Activated B cell treated with CpG ODN at 0.5 μM for 24 hours (primary cell): ENCODE measurements around the gene USP30. TPM values are rescaled to one million over a fixed set of nuclear protein-coding genes. Genes with fewer than 3 reads are reported as not detected.

ENCODE experiments used
- ATAC-seq: fragments of 200-7000 bp; cut with Tn5 transposase; one replicate; pipeline ENCODE4 v1.10.0; 2021; ENCODE audit warnings: low read depth, mild to moderate bottlenecking, moderate library complexity
- CTCF ChIA-PET: fragments of 350-600 bp; sonication (Branson Sonifier 250); formaldehyde crosslinking; loops from one replicate; lab custom pipeline; 2021; ENCODE audit warnings: antibody characterized with exemption; lab: Charles Lee
- POLR2A ChIA-PET: fragments of 350-600 bp; sonication (Branson Sonifier 250); formaldehyde crosslinking; loops from one replicate; lab custom pipeline; 2021; ENCODE audit warnings: antibody characterized with exemption; lab: Charles Lee
- DNase-seq: peaks from one replicate; pipeline ENCODE4 v3.0.0; 2022
- H3K27ac Mint-ChIP-seq: one replicate; pipeline ENCODE4 v1.8.0; 2020; ENCODE audit warnings: mixed read lengths
- H3K27me3 Mint-ChIP-seq: one replicate; pipeline ENCODE4 v1.8.0; 2021; ENCODE audit warnings: mixed read lengths
- H3K36me3 Mint-ChIP-seq: one replicate; pipeline ENCODE4 v1.8.0; 2021; ENCODE audit warnings: low read depth, mixed read lengths
- H3K4me1 Mint-ChIP-seq: one replicate; pipeline ENCODE4 v1.8.0; 2021; ENCODE audit warnings: mixed read lengths
- H3K4me3 Mint-ChIP-seq: one replicate; pipeline ENCODE4 v1.8.0; 2020; ENCODE audit warnings: mild to moderate bottlenecking, mixed read lengths
- H3K9me3 Mint-ChIP-seq: one replicate; pipeline ENCODE4 v1.8.0; 2020; ENCODE audit warnings: mixed read lengths
- CTCF ChIP-seq: fragments of 200-600 bp; IDR thresholded peaks from one replicate; pipeline ENCODE4 v1.8.0; 2022; ENCODE audit warnings: antibody characterized with exemption, mild to moderate bottlenecking
- intact Hi-C: fragments of 100-400 bp; cut with micrococcal nuclease; formaldehyde crosslinking; loops from one replicate; pipeline ENCODE4 v1.15.1; 2024
- total RNA-seq: library from RNA; stranded (reverse); gene quantifications from 2 replicates; pipeline ENCODE4 v1.2.3, GENCODE V29; 2022

Gene USP30
- total RNA-seq, 1 donor from 2014 or later = 17.7 TPM

DNA sequence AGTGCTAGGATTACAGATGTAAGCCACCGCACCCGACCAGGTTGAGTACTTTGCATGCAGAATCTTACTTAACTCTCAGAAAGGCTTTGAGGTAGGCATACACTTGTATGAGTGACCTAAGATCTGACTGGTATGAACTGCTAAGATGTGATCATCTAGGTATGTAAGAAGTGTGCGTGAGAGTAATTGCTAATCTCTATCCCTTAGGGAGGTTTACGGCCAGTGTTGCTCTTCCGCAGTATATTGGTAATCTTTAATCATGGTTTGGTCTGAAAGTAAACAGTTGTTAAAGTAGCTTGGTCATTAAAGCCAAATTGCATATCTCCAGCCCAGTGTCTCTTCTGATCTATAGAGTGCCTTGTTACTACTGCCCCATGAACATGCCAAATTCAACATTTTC, 52.8 kb downstream of the USP30 start:
- Mint-ChIP-seq H3K4me1 (no peaks in the 10 kb centered on the region), H3K27ac (no peak overlapping the region), H3K27me3 (no peaks in the 10 kb centered on the region), H3K4me3 (no peak overlapping the region), H3K36me3 (peaks cover 58% of the 10 kb centered on the region), H3K9me3 (no peaks in the 10 kb centered on the region)
- POLR2A ChIA-PET = no interaction called here
- no peak for DNase-seq
- TF ChIP-seq CTCF = no peak
- no peak for ATAC-seq
- CTCF ChIA-PET = no interaction called here
- intact Hi-C loops = no loop called here

DNA sequence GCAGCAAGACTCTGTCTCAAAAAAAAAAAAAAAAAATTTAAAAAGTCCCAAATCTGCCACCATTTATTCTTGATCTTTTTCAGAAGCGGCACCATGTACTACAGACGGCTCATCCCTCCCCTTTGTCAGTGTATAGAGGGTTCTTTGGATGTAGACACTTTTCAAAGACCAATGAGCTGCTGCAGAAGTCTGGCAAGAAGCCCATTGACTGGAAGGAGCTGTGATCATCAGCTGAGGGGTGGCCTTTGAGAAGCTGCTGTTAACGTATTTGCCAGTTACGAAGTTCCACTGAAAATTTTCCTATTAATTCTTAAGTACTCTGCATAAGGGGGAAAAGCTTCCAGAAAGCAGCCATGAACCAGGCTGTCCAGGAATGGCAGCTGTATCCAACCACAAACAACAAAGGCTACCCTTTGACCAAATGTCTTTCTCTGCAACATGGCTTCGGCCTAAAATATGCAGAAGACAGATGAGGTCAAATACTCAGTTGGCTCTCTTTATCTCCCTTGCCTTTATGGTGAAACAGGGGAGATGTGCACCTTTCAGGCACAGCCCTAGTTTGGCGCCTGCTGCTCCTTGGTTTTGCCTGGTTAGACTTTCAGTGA, 57.5 kb downstream of the USP30 start:
- TF ChIP-seq CTCF = no peak
- H3K4me1 Mint-ChIP-seq = peaks cover 5% of the 10 kb centered on the region
- no peaks in the 10 kb centered on the region for H3K27me3 Mint-ChIP-seq
- no peak overlapping the region for H3K4me3 Mint-ChIP-seq
- ChIA-PET CTCF (interaction anchor here (0.6 to 0.7 kb wide), 2 partner anchors 23 to 1340 kb away, joined by 3 to 5 read pairs; no protein-coding TSS in a partner anchor), POLR2A (no interaction called here)
- H3K27ac Mint-ChIP-seq = no peak overlapping the region
- H3K36me3 Mint-ChIP-seq = peaks cover 31% of the 10 kb centered on the region
- no peaks in the 10 kb centered on the region for H3K9me3 Mint-ChIP-seq
- no peak for DNase-seq
- intact Hi-C loops = loop anchor here (2.0 kb wide), 1 partner anchor 283 kb away; no protein-coding TSS in a partner anchor
- no peak for ATAC-seq

DNA sequence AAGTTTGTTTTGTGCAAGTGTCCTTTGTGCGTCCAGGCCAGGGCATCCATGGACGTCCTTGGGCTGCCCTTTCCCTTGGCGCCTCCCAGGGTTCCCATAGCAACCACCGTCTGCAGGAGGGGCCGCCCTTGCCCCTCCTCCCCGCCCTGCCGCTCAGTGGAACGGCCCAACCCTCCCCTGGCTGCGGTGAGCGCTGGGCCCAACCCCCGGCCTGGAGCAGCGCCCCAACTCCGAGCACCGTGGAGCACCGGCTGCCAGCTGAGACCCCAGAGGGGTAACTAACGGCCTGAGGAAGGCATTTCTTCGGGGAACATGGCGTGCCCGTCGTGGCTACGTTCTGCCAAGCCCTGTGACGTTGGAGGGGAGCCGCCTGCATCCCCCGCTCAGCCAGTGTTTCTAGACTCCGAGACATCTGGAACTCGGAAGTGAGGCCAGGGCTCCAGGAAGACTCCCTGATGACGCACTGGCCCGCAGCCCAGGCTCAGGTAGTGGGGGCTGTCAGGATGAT, 58.7 kb downstream of the USP30 start:
- Mint-ChIP-seq H3K4me1 (peaks cover 6% of the 10 kb centered on the region), H3K4me3 (peak overlapping the region; percentile 77), H3K9me3 (no peaks in the 10 kb centered on the region), H3K27ac (no peak overlapping the region), H3K27me3 (no peaks in the 10 kb centered on the region), H3K36me3 (peaks cover 21% of the 10 kb centered on the region)
- ATAC-seq = peak; percentile 86
- ChIA-PET POLR2A (no interaction called here), CTCF (interaction anchor here (1.1 to 2.6 kb wide), 6 partner anchors 12 to 283 kb away, joined by 3 to 19 read pairs (median 9); no protein-coding TSS in a partner anchor)
- DNase-seq = peak; percentile 31
- TF ChIP-seq CTCF = no peak
- intact Hi-C loops = loop anchor here (2.0 kb wide), 1 partner anchor 282 kb away; no protein-coding TSS in a partner anchor

DNA sequence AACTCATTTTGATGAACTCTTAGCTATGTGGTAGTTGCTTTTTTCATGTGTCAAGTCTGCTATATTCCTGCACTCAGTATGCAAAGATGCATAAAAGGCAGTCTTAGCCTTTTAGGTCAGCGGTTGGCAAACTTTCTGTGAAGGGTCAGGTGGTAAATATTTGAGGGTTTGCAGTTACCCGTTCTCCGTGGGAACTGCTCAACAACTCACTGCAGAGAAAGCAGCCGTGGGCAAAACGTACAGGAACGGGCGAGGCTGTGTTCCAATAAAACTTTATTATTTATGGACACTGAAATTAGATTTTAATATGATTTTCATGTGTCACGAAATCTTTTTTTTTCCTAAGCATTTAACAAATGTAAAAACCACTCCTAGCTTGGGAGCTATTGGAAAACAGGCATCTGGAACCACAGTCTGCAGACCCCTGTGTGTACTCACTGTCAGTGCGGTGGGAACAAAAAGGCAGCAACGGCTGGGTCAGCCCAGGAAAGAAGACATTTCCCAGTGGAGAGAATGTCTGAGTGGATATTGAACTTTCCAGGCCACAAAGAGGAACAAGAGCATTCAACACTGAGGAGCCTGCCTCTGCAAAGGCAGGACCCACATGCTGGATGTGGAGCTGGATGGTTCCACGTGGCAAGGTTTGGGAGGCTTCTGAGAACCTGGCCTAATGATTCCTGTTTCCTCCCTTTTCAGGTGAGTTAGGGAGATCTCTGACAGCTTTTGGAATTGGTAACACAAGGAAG, 60.5 kb downstream of the USP30 start:
- Mint-ChIP-seq H3K27me3 (no peaks in the 10 kb centered on the region), H3K36me3 (peaks cover 11% of the 10 kb centered on the region), H3K4me1 (peaks cover 6% of the 10 kb centered on the region), H3K27ac (no peak overlapping the region), H3K9me3 (no peaks in the 10 kb centered on the region), H3K4me3 (no peak overlapping the region)
- intact Hi-C loops = loop anchor here (2.0 kb wide), 1 partner anchor 42 kb away; no protein-coding TSS in a partner anchor
- CTCF ChIA-PET = interaction anchor here (0.6 to 2.6 kb wide), 8 partner anchors 8 to 281 kb away, joined by 3 to 19 read pairs (median 6); no protein-coding TSS in a partner anchor
- POLR2A ChIA-PET = interaction anchor here (0.6 kb wide), 1 partner anchor 62 kb away, joined by 4 read pairs; no protein-coding TSS in a partner anchor
- ATAC-seq (no peak), DNase-seq (no peak)
- TF ChIP-seq CTCF = no peak
